HL-60 (cell line): Measurements from ENCODE around the gene MTMR12.
A peak's percentile ranks its signal among the peaks of the same experiment; 100 is the strongest.

Experiments
- DNase-seq, 2 experiments: peaks; one replicate each; pipeline ENCODE4 v3.0.0-alpha.2; 2010 to 2020; ENCODE audit warnings: low read depth in 1 of 2, low spot score in 1 of 2
- H3K27ac ChIP-seq: fragments of 250-450 bp; sonication (Bioruptor Pico); replicated peaks from 2 replicates; pipeline ENCODE4 v1.5.1; 2020; ENCODE audit warnings: mild to moderate bottlenecking, moderate library complexity
- H3K27me3 ChIP-seq: fragments of 250-450 bp; sonication (Bioruptor Pico); 2 replicates; pipeline ENCODE4 v1.5.1; 2021; ENCODE audit warnings: mild to moderate bottlenecking, moderate library complexity; ENCODE audit not compliant: insufficient read depth, poor library complexity, severe bottlenecking
- H3K4me3 ChIP-seq: replicated peaks from 2 replicates; pipeline ENCODE4 v1.5.1; 2011; ENCODE audit warnings: mild to moderate bottlenecking, control low read depth, low read length; ENCODE audit not compliant: insufficient read depth
- GABPA ChIP-seq: IDR thresholded peaks from 2 replicates; pipeline ENCODE4 v1.6.1; 2012; ENCODE audit warnings: low read depth
- POLR2AphosphoS5 ChIP-seq: IDR thresholded peaks from 2 replicates; pipeline ENCODE4 v1.6.1; 2012; ENCODE audit warnings: low read depth
- SPI1 ChIP-seq: IDR thresholded peaks from 2 replicates; pipeline ENCODE4 v1.6.1; 2012; ENCODE audit warnings: low read depth, mild to moderate bottlenecking, borderline replicate concordance
- TF ChIP-seq, protein P1 (sequence below): IDR thresholded peaks from 2 replicates; pipeline ENCODE4 v1.6.1; 2012; ENCODE audit warnings: low read depth; ENCODE audit not compliant: insufficient replicate concordance
- TF ChIP-seq, protein P2 (sequence below): IDR thresholded peaks from one replicate; pipeline ENCODE4 v1.5.1; 2011; ENCODE audit warnings: low read length, control low read depth, inconsistent platforms; ENCODE audit not compliant: insufficient read depth

Gene MTMR12

DNA sequence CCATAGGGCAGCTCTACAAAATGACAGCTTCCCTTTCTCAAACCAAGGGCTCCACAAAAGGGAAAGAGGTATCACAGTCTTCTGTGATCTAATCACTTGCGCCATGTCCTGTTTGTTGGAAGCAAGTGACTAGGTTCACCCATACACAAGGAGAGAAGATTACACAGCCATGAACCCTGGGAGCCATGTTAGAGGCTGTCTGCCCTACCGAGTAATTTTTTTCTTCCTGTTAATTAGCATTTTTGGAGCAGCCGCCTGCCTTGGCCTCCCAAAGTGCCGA lies 105.4 kb downstream of the MTMR12 start:
- peak; percentile 56 to 77 for DNase-seq
- H3K4me3 ChIP-seq: no peak overlapping the region
- no peaks in the 10 kb centered on the region for H3K27me3 ChIP-seq
- peak overlapping the region; percentile 48 for H3K27ac ChIP-seq
- TF ChIP-seq SPI1: no peak
- TF ChIP-seq GABPA: no peak
- TF ChIP-seq, protein P1, sequence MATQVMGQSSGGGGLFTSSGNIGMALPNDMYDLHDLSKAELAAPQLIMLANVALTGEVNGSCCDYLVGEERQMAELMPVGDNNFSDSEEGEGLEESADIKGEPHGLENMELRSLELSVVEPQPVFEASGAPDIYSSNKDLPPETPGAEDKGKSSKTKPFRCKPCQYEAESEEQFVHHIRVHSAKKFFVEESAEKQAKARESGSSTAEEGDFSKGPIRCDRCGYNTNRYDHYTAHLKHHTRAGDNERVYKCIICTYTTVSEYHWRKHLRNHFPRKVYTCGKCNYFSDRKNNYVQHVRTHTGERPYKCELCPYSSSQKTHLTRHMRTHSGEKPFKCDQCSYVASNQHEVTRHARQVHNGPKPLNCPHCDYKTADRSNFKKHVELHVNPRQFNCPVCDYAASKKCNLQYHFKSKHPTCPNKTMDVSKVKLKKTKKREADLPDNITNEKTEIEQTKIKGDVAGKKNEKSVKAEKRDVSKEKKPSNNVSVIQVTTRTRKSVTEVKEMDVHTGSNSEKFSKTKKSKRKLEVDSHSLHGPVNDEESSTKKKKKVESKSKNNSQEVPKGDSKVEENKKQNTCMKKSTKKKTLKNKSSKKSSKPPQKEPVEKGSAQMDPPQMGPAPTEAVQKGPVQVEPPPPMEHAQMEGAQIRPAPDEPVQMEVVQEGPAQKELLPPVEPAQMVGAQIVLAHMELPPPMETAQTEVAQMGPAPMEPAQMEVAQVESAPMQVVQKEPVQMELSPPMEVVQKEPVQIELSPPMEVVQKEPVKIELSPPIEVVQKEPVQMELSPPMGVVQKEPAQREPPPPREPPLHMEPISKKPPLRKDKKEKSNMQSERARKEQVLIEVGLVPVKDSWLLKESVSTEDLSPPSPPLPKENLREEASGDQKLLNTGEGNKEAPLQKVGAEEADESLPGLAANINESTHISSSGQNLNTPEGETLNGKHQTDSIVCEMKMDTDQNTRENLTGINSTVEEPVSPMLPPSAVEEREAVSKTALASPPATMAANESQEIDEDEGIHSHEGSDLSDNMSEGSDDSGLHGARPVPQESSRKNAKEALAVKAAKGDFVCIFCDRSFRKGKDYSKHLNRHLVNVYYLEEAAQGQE: no peak
- TF ChIP-seq, protein P2, sequence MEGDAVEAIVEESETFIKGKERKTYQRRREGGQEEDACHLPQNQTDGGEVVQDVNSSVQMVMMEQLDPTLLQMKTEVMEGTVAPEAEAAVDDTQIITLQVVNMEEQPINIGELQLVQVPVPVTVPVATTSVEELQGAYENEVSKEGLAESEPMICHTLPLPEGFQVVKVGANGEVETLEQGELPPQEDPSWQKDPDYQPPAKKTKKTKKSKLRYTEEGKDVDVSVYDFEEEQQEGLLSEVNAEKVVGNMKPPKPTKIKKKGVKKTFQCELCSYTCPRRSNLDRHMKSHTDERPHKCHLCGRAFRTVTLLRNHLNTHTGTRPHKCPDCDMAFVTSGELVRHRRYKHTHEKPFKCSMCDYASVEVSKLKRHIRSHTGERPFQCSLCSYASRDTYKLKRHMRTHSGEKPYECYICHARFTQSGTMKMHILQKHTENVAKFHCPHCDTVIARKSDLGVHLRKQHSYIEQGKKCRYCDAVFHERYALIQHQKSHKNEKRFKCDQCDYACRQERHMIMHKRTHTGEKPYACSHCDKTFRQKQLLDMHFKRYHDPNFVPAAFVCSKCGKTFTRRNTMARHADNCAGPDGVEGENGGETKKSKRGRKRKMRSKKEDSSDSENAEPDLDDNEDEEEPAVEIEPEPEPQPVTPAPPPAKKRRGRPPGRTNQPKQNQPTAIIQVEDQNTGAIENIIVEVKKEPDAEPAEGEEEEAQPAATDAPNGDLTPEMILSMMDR: no peak
- TF ChIP-seq POLR2AphosphoS5: no peak

DNA sequence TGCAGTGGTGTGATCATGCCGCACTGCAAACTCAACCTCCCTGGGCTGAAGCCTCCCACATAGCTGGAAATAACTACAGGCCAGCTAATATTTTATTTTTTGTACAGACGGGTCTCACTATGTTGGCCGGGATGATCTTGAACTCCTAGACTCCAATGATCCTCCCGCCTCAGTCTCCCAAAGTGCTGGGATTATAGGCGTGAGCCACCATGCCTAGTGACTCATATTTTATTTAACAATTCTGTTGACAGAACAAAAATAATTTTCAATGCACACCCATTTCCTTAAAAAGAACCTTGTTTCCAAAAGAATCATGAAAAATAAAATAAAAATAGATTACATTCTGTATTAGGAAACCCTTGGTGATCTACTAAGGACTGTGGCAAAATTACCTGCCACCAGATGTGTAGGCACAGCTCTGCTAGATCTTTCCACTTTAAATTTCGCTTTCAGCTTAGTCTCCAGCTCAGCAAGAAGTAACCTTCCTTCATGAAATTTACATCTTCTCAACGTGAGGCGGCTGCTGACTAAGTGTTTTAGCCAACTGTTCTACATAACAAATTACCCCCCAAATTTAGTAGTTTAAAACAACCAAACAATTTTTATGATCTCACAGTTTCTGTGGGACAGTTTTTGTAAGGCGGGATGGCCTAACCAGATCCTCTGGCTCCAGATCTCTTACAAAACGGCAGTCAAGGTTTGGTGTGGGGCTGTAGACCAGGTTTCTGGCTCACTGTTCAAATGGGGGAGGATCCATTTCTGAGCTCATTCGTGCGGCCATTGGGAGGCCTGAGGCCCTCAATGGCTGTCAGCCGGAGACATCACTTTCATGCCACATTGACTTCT lies 106.0 kb downstream of the MTMR12 start:
- Histone ChIP-seq H3K4me3 (no peak overlapping the region), H3K27ac (peak overlapping the region; percentile 48), H3K27me3 (no peaks in the 10 kb centered on the region)
- TF ChIP-seq POLR2AphosphoS5: no peak
- no peak for TF ChIP-seq SPI1
- TF ChIP-seq, protein P1: no peak
- TF ChIP-seq, protein P2: no peak
- TF ChIP-seq GABPA: no peak
- DNase-seq: no peak

DNA sequence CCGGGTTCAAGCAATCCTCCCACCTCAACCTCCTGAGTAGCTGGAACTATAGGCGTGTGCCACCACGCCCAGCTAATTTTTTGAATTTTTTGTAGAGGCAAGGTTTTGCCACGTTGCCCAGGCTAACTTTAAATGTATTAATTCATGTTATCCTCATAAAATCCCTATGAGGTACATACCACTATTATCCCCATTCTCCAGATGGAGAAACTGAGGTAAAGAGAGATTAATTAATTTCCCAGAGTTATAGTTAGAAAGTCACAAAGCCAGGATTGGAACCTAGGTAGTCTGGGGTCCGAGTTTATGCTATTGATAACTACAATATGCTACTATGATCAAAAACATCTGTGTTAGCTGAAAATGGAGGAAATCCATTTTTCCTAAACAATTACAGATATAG lies 106.7 kb downstream of the MTMR12 start:
- TF ChIP-seq, protein P1: no peak
- TF ChIP-seq, protein P2: no peak
- TF ChIP-seq POLR2AphosphoS5: no peak
- TF ChIP-seq SPI1: no peak
- no peak for TF ChIP-seq GABPA
- DNase-seq: no peak
- Histone ChIP-seq H3K27ac (no peak overlapping the region), H3K27me3 (no peaks in the 10 kb centered on the region), H3K4me3 (no peak overlapping the region)
